Endometrial microvascular endothelial cells (primary cell): ENCODE measurements around the gene AIF1L. TPM values are rescaled to one million over a fixed set of nuclear protein-coding genes. Genes with fewer than 3 reads are reported as not detected.
"Not testable (repeated sequence)": the region's sequence is repeated elsewhere in the genome, so short reads cannot be mapped to it uniquely, and the experiment has no call there.

ENCODE experiments used
- in situ Hi-C: cut with HindIII; loops from 2 replicates; pipeline ENCODE4 v1.10.0; 2017; ENCODE audit warnings: low sequenced_read_pairs, low pct_unique_long_range_greater_than_20kb; ENCODE audit errors: inconsistent ontology term
- total RNA-seq: library from RNA; depleted of rRNA; stranded (reverse); fragments of >200 nt; gene quantifications from one replicate; pipeline ENCODE4 v1.2.3, GENCODE V29; 2015; ENCODE audit errors: inconsistent ontology term

Gene AIF1L
- total RNA-seq, 1 donor from 2014 or later = 1.2 TPM

DNA sequence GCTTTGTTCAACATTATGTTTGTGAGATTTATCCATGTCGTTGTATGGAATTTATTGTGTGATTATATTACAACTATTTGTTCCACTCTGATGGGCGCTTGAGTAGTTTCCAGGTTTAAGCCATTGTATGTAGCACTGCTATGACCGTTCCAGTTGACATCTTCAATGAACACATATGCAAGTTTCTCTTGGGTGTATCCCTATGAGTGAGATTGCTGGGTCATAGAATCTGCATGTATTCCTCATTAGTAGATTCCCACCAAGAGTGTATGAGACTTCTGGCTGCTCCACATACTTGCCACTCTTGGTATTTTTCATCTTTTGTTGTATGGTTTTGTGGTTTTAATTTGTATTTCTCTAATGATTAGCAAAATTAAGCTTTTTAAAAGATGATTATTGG lies 51.9 kb downstream of the AIF1L start:
- in situ Hi-C loops = no loop called here

DNA sequence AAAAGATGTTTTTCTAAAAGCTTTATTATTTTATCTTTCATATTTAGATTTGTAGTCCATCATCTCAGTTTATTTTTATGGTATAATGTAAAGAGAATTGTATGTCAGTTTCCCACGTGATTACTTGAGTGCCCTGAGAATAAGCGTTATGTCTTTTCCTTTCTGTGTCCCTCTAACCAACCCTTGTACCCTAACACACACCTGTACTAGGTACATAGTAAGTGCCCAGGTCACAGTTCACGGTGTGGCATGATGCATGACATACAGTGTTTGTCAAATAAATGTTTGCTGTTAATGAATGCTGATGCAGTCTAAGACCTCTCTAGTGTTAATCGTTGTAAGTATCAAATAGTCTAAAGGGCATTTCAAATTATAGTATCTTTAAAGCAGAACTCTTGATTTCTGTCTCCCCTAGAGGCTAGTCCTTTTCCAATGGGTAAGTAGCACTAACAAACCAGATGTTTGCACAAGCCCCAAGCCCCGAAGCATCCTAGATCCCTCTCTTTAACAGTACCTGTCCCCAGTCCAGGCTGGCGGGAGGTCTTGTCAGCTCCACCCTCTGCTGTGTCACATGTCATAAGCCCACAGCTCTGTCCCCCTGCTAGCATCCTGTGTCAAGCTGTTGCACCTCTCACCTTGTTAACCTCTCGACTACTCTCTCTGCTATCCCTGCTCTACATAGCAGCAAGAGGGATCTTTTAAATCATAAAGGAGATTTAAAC lies 52.8 kb downstream of the AIF1L start:
- in situ Hi-C loops = no loop called here

- in situ Hi-C loops = no loop called here
Measured at GRCh38 chr9:131149688-131150053, 53.3 kb downstream of the AIF1L start.

DNA sequence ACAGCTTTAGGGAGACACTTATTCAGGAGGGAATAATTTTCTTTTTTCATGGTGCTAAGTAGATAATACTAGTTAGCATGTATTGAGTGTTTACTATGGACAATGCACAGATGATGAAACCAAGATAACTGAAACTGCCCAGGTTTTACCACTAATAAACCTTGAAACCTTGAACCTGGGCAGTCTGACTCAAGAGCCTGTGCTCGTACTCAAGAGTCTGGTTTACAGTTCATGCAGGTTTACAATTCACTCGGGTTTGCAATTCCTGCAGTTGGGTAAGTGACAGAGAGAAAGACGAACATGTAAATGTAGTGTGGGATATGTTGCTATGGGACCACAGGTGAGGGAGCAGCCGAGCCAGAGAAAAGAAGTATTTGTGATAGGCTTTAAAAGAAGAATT lies 57.3 kb downstream of the AIF1L start:
- in situ Hi-C loops = no loop called here

- in situ Hi-C loops = not testable (repeated sequence)
Measured at GRCh38 chr9:131158673-131159072, 62.3 kb downstream of the AIF1L start.

DNA sequence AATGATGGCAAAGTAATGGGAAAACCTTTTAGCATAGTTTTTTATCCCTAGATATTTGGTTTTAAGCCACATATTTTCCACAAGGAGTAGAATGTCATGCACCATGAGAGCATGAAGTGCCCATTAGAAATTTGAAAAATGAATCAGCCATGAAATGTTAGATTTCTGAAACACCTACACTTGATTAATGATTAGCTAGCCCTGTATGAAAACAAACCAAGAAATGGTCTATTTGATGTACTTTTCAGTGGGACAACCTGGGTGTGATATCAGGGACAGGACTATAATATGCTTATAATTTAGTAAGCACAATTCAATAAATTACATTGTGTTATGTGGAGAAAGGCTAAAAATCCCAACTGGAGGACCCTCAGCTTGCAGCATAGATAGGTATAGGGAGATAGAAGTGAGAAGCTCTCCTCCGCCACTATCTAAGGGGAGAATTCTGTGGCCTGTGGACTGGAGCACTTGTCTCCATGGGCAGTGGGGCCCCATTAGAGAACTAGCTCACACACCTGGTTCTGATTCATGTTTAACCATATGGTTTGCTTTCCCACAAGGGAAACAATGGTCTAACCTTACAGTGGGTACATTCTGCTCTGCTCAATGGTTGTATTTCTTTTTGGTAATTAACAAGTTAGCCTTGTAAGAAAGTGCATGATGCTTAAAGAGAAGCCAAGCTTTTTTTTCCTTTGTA lies 64.2 kb downstream of the AIF1L start:
- in situ Hi-C loops = no loop called here

DNA sequence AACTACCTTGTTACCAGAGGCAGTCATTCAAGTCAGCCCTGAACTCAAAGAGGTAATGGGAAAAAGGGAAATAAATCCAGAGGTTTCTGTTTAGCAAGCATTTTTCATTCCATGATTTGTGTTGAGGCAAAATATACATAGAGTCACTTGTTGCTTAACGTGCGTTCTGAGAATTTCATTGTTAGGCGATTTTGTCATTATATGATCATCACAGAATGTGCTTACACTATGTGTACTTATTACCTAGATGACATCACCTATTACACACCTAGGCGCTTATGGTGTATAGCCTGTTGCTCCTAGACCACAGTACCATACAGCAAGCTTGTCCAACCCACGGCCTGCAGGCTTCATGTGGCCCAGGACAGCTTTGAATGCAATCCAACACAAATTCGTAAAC lies 65.3 kb downstream of the AIF1L start:
- in situ Hi-C loops = no loop called here

GRCh38 chr9:131162886-131163285 lies 66.6 kb downstream of the AIF1L start:
- in situ Hi-C loops = no loop called here

DNA sequence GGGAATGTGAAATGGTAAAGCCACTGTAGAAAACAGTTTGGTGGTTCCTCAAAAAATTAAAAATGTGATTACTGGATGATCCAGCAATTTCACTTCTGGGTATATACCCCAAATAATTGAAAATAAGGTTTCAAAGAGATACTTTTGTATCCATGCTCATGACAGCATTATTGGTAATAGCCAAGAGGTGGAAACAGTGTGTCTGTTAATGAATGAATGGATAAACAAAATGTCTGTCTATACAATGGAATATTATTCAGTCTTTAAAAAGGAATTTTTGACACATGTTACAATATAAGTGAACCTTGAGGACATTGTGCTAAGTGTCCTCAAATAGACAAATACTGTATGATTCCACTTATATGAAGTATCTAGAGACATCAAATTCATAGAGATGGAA lies 69.2 kb downstream of the AIF1L start:
- in situ Hi-C loops = no loop called here

- in situ Hi-C loops = no loop called here
Measured at GRCh38 chr9:131167146-131167692, 70.9 kb downstream of the AIF1L start.

DNA sequence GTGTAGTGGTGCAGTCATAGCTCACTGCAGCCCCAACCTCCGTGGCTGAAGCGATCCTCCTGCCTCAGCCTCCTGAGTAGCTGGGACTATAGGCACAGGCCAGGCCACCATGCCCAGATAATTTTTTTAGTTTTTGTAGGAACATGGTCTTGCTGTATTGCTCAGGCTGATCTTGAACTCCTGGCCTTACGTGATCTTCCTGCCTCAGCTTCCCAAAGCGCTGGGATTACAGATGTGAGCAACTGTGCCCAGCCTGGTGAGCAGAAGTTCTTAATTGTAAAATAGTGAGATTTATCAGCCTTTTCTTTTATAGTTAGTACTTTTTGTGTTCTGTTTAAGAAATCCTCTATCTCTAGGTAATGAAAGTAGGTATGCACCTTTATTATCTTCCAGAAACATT lies 71.6 kb downstream of the AIF1L start:
- in situ Hi-C loops = no loop called here

DNA sequence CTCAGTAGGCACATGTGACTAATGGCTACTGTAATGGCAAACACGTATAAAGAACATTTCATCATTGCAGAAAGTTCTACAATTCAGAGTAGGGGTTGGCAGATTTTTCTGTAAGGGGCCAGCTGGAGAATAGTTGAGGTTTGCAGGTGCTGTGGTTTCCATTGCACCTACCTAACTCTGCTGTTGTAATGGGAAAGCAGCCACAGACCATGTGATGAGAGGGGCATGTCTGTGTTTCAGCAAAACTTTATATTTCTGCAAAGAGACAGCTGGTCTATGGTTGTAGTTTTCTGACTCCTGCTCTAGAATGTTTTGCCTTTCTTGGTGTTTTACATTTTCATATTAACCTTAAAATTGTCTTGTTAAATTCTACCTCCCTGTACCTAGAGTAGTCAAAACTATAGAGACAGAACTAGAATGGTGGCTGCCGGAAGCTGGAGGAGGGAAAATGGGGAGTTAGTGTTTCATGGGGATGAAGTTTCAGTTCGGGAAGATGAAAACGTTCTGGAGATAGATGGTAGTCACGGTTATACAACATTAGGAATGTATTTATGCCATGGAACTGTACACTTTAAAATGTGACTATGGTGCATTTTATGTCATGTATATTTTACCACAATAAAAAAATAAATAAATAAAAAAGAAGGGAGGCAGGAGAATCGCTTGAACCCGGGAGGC lies 73.4 kb downstream of the AIF1L start:
- in situ Hi-C loops = no loop called here

Other genes with a start within 250 kb of the AIF1L start
- gene QRFP, start 199.7 kb upstream of the AIF1L start, total RNA-seq = not detected
- gene FIBCD1, start 157.3 kb upstream of the AIF1L start, total RNA-seq = under 0.01 TPM
- gene LAMC3, start 87.4 kb upstream of the AIF1L start, total RNA-seq = not detected
- gene NUP214, start 29.1 kb downstream of the AIF1L start, total RNA-seq = 21.1 TPM
- 5.9 TPM for gene FAM78A, start 180.0 kb downstream of the AIF1L start, total RNA-seq
- gene PLPP7, start 193.2 kb downstream of the AIF1L start, total RNA-seq = 7.5 TPM